ENCODE measurements around the gene SENP5.
"Not testable (repeated sequence)": the region's sequence is repeated elsewhere in the genome, so short reads cannot be mapped to it uniquely, and the experiment has no call there.

- TF ChIP-seq CTCF (IDR thresholded peaks at IDR 0.05 in 4 of 5, conservative IDR thresholded peaks at IDR 0.05 in 1 of 5); POLR2A (IDR thresholded peaks at IDR 0.05): not testable (repeated sequence)
Observed at GRCh38 chr3:196844235-196845219, 23.2 kb upstream of the SENP5 start.
